ENCODE measurements around the gene MICAL2. TPM values are rescaled to one million over a fixed set of nuclear protein-coding genes. Genes with fewer than 3 reads are reported as not detected.

MICAL2 gene
- 113 to 157 TPM (median 148 TPM) in 5 replicates for total RNA-seq (2022; extraction: Qiagen RNA extraction)

GRCh38 chr11:12110201-12110713 is at the start of gene MICAL2:
MICAL2 (plus strand) TSS chr11:12110590; CDS start chr11:12162156, 51,566 bp downstream.

Other genes starting within 250 kb of the MICAL2 start
- 16.5 to 24.1 TPM (median 20.1 TPM) in 5 replicates for gene DKK3, start 102.0 kb upstream of the MICAL2 start, total RNA-seq (2022; extraction: Qiagen RNA extraction)

Data from A549 treated with Hydrocortisone at 1 μM for 4 hours (cell line).